ENCODE data around the gene SP3.

GRCh38 chr2:173880561-173880960 lies 84.6 kb downstream of the SP3 start:
- TF ChIP-seq, protein P1, sequence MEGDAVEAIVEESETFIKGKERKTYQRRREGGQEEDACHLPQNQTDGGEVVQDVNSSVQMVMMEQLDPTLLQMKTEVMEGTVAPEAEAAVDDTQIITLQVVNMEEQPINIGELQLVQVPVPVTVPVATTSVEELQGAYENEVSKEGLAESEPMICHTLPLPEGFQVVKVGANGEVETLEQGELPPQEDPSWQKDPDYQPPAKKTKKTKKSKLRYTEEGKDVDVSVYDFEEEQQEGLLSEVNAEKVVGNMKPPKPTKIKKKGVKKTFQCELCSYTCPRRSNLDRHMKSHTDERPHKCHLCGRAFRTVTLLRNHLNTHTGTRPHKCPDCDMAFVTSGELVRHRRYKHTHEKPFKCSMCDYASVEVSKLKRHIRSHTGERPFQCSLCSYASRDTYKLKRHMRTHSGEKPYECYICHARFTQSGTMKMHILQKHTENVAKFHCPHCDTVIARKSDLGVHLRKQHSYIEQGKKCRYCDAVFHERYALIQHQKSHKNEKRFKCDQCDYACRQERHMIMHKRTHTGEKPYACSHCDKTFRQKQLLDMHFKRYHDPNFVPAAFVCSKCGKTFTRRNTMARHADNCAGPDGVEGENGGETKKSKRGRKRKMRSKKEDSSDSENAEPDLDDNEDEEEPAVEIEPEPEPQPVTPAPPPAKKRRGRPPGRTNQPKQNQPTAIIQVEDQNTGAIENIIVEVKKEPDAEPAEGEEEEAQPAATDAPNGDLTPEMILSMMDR (IDR thresholded peaks at IDR 0.05; ENCODE audit: low read depth, low read length, poor library complexity, severe bottlenecking) = no peak
- no peak for TF ChIP-seq EZH2phosphoT487 (IDR thresholded peaks at IDR 0.05; ENCODE audit: borderline replicate concordance, low read length)
